Adipocyte (in vitro differentiated cells): ENCODE measurements around the gene CLEC2D.
"Not testable (repeated sequence)": the region's sequence is repeated elsewhere in the genome, so short reads cannot be mapped to it uniquely, and the experiment has no call there.

Experiments
- DNase-seq: peaks from one replicate; pipeline ENCODE4 v3.0.0-alpha.2; 2015; ENCODE audit warnings: low read depth
- H3K27me3 ChIP-seq: replicated peaks from 2 replicates; pipeline ENCODE4 v1.7.0; 2013; ENCODE audit warnings: mild to moderate bottlenecking, low read length, moderate library complexity; ENCODE audit not compliant: control insufficient read depth, insufficient read depth
- H3K36me3 ChIP-seq: 2 replicates; pipeline ENCODE4 v1.7.0; 2013; ENCODE audit warnings: low read length, mild to moderate bottlenecking, moderate library complexity; ENCODE audit not compliant: control insufficient read depth, insufficient read depth, severe bottlenecking
- H3K4me1 ChIP-seq: 2 replicates; pipeline ENCODE4 v1.7.0; 2013; ENCODE audit warnings: mild to moderate bottlenecking, low read length, moderate library complexity; ENCODE audit not compliant: control insufficient read depth, insufficient read depth
- H3K4me3 ChIP-seq: 2 replicates; pipeline ENCODE4 v1.7.0; 2013; ENCODE audit warnings: mild to moderate bottlenecking, low read length, moderate library complexity
- H3K9ac ChIP-seq: 2 replicates; pipeline ENCODE4 v1.7.0; 2013; ENCODE audit warnings: mild to moderate bottlenecking, low read length, moderate library complexity
- H3K9me3 ChIP-seq: 2 replicates; pipeline ENCODE4 v1.7.0; 2013; ENCODE audit warnings: mild to moderate bottlenecking, low read length, moderate library complexity; ENCODE audit not compliant: control insufficient read depth

Gene CLEC2D

GRCh38 chr12:9643266-9643660 is 26.2 kb upstream of the CLEC2D start:
- H3K4me3 ChIP-seq = no peak overlapping the region
- H3K9me3 ChIP-seq = no peaks in the 10 kb centered on the region
- H3K27me3 ChIP-seq = no peaks in the 10 kb centered on the region
- no peaks in the 10 kb centered on the region for H3K36me3 ChIP-seq
- H3K4me1 ChIP-seq = peaks cover 4% of the 10 kb centered on the region
- DNase-seq = no peak
- no peak overlapping the region for H3K9ac ChIP-seq

GRCh38 chr12:9644985-9645551 is 24.4 kb upstream of the CLEC2D start:
- H3K36me3 ChIP-seq, H3K4me3 ChIP-seq, H3K27me3 ChIP-seq, H3K9me3 ChIP-seq, H3K9ac ChIP-seq, DNase-seq, H3K4me1 ChIP-seq: not testable (repeated sequence)

GRCh38 chr12:9646794-9647781 is 22.4 kb upstream of the CLEC2D start:
- Histone ChIP-seq H3K4me3 (peak overlapping the region; percentile 91), H3K4me1 (peaks cover 22% of the 10 kb centered on the region), H3K9me3 (no peaks in the 10 kb centered on the region), H3K36me3 (no peaks in the 10 kb centered on the region), H3K27me3 (no peaks in the 10 kb centered on the region), H3K9ac (peak overlapping the region; percentile 91)
- peak; percentile 25 for DNase-seq

- Histone ChIP-seq H3K9me3 (no peaks in the 10 kb centered on the region), H3K4me3 (peak overlapping the region; percentile 91), H3K36me3 (no peaks in the 10 kb centered on the region), H3K4me1 (peaks cover 22% of the 10 kb centered on the region), H3K9ac (peak overlapping the region; percentile 91), H3K27me3 (no peaks in the 10 kb centered on the region)
- peak; percentile 94 for DNase-seq
These were observed 21.4 kb upstream of the CLEC2D start for GRCh38 chr12:9647825-9648700.

- Histone ChIP-seq H3K4me1 (peaks cover 22% of the 10 kb centered on the region), H3K4me3 (peak overlapping the region; percentile 91), H3K27me3 (no peaks in the 10 kb centered on the region), H3K9ac (peak overlapping the region; percentile 91), H3K9me3 (no peaks in the 10 kb centered on the region), H3K36me3 (no peaks in the 10 kb centered on the region)
- DNase-seq = peak; percentile 45
These were observed 20.6 kb upstream of the CLEC2D start for GRCh38 chr12:9648701-9649531.

GRCh38 chr12:9649532-9649940 is 20.0 kb upstream of the CLEC2D start:
- no peaks in the 10 kb centered on the region for H3K27me3 ChIP-seq
- peak; percentile 15 for DNase-seq
- no peaks in the 10 kb centered on the region for H3K9me3 ChIP-seq
- H3K4me1 ChIP-seq = peaks cover 22% of the 10 kb centered on the region
- peak overlapping the region; percentile 91 for H3K4me3 ChIP-seq
- H3K36me3 ChIP-seq = peaks cover 5% of the 10 kb centered on the region
- H3K9ac ChIP-seq = peak overlapping the region; percentile 91

- no peaks in the 10 kb centered on the region for H3K9me3 ChIP-seq
- H3K4me1 ChIP-seq = peaks cover 22% of the 10 kb centered on the region
- no peaks in the 10 kb centered on the region for H3K27me3 ChIP-seq
- peaks cover 9% of the 10 kb centered on the region for H3K36me3 ChIP-seq
- peak overlapping the region; percentile 91 for H3K4me3 ChIP-seq
- peak; percentile 44 for DNase-seq
- H3K9ac ChIP-seq = no peak overlapping the region
These were observed 19.3 kb upstream of the CLEC2D start for GRCh38 chr12:9650151-9650576.

GRCh38 chr12:9651265-9651729 is 18.2 kb upstream of the CLEC2D start:
- no peaks in the 10 kb centered on the region for H3K9me3 ChIP-seq
- no peaks in the 10 kb centered on the region for H3K27me3 ChIP-seq
- peak; percentile 43 for DNase-seq
- H3K9ac ChIP-seq = no peak overlapping the region
- peak overlapping the region; percentile 3 for H3K4me3 ChIP-seq
- H3K36me3 ChIP-seq = peaks cover 10% of the 10 kb centered on the region
- H3K4me1 ChIP-seq = peaks cover 22% of the 10 kb centered on the region

- H3K9me3 ChIP-seq = no peaks in the 10 kb centered on the region
- no peaks in the 10 kb centered on the region for H3K27me3 ChIP-seq
- DNase-seq = no peak
- H3K4me1 ChIP-seq = no peaks in the 10 kb centered on the region
- H3K4me3 ChIP-seq = no peak overlapping the region
- H3K36me3 ChIP-seq = peaks cover 39% of the 10 kb centered on the region
- no peak overlapping the region for H3K9ac ChIP-seq
These were observed 9.5 kb upstream of the CLEC2D start for GRCh38 chr12:9660046-9660445.

GRCh38 chr12:9661720-9662119 is 7.8 kb upstream of the CLEC2D start:
- H3K4me3 ChIP-seq = no peak overlapping the region

More at GRCh38 chr12:9661720-9662119, 7.8 kb upstream of the CLEC2D start:
- Histone ChIP-seq H3K27me3 (no peaks in the 10 kb centered on the region), H3K9ac (no peak overlapping the region), H3K9me3 (no peaks in the 10 kb centered on the region), H3K36me3 (peaks cover 35% of the 10 kb centered on the region), H3K4me1 (no peaks in the 10 kb centered on the region)
- no peak for DNase-seq
